Measurements from ENCODE around the gene CCDC85C.

The CCDC85C gene

GRCh38 chr14:99570544-99571302 is 33.3 kb downstream of the CCDC85C start:
- no peak for DNase-seq

GRCh38 chr14:99569725-99570543 is 34.1 kb downstream of the CCDC85C start:
- DNase-seq: no peak

GRCh38 chr14:99568567-99569560 is 35.1 kb downstream of the CCDC85C start:
- DNase-seq: no peak

- no peak for DNase-seq
Measured at GRCh38 chr14:99566390-99567354, 37.3 kb downstream of the CCDC85C start.

GRCh38 chr14:99566009-99566389 is 38.0 kb downstream of the CCDC85C start:
- no peak for DNase-seq

- no peak for DNase-seq
Measured at GRCh38 chr14:99565383-99565782, 38.6 kb downstream of the CCDC85C start.

GRCh38 chr14:99564926-99565259 is 39.1 kb downstream of the CCDC85C start:
- no peak for DNase-seq

- no peak for DNase-seq
Measured at GRCh38 chr14:99564256-99564925, 39.6 kb downstream of the CCDC85C start.

- DNase-seq: no peak
Measured at GRCh38 chr14:99563749-99564129, 40.3 kb downstream of the CCDC85C start.

- no peak for DNase-seq
Measured at GRCh38 chr14:99562856-99563748, 40.9 kb downstream of the CCDC85C start.

- no peak for DNase-seq
Measured at GRCh38 chr14:99561864-99562263, 42.1 kb downstream of the CCDC85C start.

GRCh38 chr14:99560922-99561683 is 42.9 kb downstream of the CCDC85C start:
- DNase-seq: no peak

GRCh38 chr14:99560403-99560802 is 43.6 kb downstream of the CCDC85C start:
- no peak for DNase-seq

GRCh38 chr14:99559286-99559990 is 44.6 kb downstream of the CCDC85C start:
- no peak for DNase-seq

- no peak for DNase-seq
Measured at GRCh38 chr14:99556134-99556791, 47.7 kb downstream of the CCDC85C start.

- no peak for DNase-seq
Measured at GRCh38 chr14:99554757-99555531, 49.1 kb downstream of the CCDC85C start.

- DNase-seq: no peak
Measured at GRCh38 chr14:99554184-99554583, 49.8 kb downstream of the CCDC85C start.

Measured in CD4-positive, alpha-beta T cell treated with Interleukin-4 for 4 hours (primary cell).